WERI-Rb-1 (cell line): ENCODE measurements around the gene TM9SF3.

ENCODE experiments used
- DNase-seq: peaks from one replicate; pipeline ENCODE4 v3.0.0-alpha.2; 2020
- H3K27ac ChIP-seq: fragments of 250-450 bp; sonication (Bioruptor Pico); 2 replicates; pipeline ENCODE4 v1.5.1; 2020; ENCODE audit warnings: mild to moderate bottlenecking, moderate library complexity
- H3K27me3 ChIP-seq: fragments of 250-450 bp; sonication (Bioruptor Pico); 2 replicates; pipeline ENCODE4 v1.5.1; 2021; ENCODE audit warnings: mild to moderate bottlenecking, low read depth, moderate library complexity; ENCODE audit not compliant: insufficient read depth, severe bottlenecking
- H3K36me3 ChIP-seq: fragments of 250-450 bp; sonication (Bioruptor Pico); 2 replicates; pipeline ENCODE4 v1.5.1; 2020; ENCODE audit warnings: mild to moderate bottlenecking, moderate library complexity
- H3K4me3 ChIP-seq: 2 replicates; pipeline ENCODE4 v1.5.1; 2011; ENCODE audit warnings: low read depth, mild to moderate bottlenecking, control low read depth, low read length
- H3K9me3 ChIP-seq: fragments of 250-450 bp; sonication (Bioruptor Pico); 2 replicates; pipeline ENCODE4 v1.5.1; 2021; ENCODE audit warnings: mild to moderate bottlenecking, moderate library complexity; ENCODE audit not compliant: severe bottlenecking
- TF ChIP-seq, protein P1 (sequence below): IDR thresholded peaks from 2 replicates; pipeline ENCODE4 v1.5.1; 2011; ENCODE audit warnings: low read depth, mild to moderate bottlenecking, control low read depth, inconsistent platforms, low read length

TM9SF3 gene

DNA sequence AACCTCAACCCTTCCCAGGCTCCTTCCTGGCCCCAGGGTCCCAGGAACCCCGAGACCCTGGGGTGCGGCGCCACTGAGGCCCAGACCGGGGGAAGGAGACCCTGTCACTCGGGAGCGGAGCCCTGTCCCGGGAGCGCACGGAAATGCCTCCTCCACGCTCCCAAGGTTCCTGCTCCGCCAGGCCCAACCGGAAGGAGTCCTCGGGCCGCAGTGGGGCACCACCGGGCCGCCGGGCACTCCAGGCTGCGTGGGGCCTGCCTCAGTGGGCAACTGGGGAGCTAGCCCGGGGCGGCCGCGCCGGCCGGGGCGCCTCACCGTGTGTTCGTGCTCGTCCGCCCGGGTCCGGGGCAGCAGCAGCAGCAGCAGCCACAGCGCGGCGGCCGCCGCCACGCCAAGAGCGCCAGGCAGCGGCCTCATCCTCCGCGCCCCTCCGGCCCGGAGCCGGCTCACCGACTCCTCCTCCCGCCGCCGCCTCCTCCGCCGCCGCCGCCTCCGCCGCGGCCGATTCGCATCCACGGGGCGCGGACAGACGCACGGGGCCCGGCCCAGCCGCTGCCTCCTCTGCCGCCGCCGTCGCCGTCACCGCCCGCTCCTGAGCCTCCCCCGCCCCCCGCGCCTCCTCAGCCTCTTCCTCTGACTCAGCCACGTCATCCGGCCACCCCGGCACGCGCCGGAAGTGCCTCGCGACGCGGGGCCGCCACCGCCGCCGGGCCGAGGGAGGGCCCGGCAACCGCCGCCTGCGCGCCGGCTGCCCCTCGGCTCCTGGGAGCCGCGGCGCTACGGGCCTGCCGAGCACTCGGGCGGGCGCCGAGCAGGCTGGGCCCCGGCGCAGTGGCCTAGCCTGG, at the start of gene TM9SF3:
Gene TM9SF3 (minus strand): TSS at position 594 of the 845 bp plus-strand sequence. CDS start 177 bp downstream, at position 417.
- peak within 1 kb of the TSS; percentile 97 for H3K27ac ChIP-seq
- peak; percentile 93 for DNase-seq
- TF ChIP-seq, protein P1, sequence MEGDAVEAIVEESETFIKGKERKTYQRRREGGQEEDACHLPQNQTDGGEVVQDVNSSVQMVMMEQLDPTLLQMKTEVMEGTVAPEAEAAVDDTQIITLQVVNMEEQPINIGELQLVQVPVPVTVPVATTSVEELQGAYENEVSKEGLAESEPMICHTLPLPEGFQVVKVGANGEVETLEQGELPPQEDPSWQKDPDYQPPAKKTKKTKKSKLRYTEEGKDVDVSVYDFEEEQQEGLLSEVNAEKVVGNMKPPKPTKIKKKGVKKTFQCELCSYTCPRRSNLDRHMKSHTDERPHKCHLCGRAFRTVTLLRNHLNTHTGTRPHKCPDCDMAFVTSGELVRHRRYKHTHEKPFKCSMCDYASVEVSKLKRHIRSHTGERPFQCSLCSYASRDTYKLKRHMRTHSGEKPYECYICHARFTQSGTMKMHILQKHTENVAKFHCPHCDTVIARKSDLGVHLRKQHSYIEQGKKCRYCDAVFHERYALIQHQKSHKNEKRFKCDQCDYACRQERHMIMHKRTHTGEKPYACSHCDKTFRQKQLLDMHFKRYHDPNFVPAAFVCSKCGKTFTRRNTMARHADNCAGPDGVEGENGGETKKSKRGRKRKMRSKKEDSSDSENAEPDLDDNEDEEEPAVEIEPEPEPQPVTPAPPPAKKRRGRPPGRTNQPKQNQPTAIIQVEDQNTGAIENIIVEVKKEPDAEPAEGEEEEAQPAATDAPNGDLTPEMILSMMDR, result no peak
- H3K27me3 ChIP-seq, result no peaks in the 10 kb centered on the region
- H3K9me3 ChIP-seq, result no peaks in the 10 kb centered on the region
- H3K36me3 ChIP-seq, result peaks cover 11% of the 10 kb centered on the region
- peak within 1 kb of the TSS; percentile 80 for H3K4me3 ChIP-seq

DNA sequence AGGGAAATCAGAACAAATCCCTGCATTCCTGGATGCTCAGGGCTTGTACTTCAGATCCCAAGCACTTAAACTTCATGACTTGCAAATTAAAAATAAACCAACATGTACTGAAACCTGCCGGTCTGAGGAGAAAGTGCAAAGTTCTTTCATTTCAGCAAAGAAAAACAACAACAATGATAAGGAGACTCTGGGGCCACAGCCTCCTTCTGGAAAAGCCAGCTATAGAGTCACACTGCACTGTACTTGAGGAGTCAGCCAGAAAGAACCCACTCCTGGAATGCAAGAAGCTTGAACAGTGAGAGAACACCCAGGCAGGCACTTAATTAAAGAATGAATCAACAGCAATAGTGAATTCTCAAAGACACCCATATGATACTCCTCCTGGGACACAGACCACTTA, 49.7 kb upstream of the TM9SF3 start:
- H3K27ac ChIP-seq, result no peak overlapping the region
- H3K36me3 ChIP-seq, result no peaks in the 10 kb centered on the region
- no peak overlapping the region for H3K4me3 ChIP-seq
- no peak for DNase-seq
- H3K9me3 ChIP-seq, result no peaks in the 10 kb centered on the region
- no peaks in the 10 kb centered on the region for H3K27me3 ChIP-seq
- TF ChIP-seq, protein P1, result no peak

DNA sequence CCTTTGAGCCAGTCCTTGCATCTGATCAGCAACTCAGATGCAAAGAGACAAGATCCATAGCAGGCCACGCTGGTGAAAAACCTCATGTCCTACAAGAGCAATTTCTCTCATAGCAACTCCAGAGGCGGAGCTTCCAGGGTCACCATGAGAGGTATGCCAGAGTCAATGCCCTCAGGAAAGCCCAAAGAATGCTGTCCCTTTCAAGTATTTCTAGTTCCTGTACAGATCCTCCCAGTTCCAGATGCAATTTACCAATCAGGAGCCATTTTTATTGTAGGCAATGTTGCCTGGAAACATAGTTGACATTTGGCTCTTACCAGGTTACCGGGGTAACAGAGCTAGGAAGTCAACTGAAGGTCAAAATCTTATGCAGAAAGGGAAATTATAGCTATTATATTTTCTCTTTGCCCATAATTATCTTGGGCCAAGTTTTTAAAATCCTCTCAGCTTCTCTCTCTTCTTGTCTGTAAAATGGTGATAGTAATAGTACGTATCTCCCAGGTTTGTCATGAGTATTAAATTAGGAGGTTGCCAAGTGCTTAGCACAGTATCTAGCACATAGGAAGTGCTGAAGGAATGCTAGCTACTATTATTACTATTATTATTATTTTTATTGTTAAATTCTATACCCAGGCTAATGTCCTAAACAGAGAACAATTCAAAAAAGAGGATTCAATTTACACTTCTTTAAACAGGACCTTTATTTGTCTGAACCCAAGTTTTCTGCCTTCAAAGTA, 46.3 kb upstream of the TM9SF3 start:
- Histone ChIP-seq H3K36me3 (no peaks in the 10 kb centered on the region), H3K27ac (no peak overlapping the region), H3K27me3 (no peaks in the 10 kb centered on the region), H3K9me3 (no peaks in the 10 kb centered on the region), H3K4me3 (no peak overlapping the region)
- no peak for DNase-seq
- TF ChIP-seq, protein P1, result no peak

DNA sequence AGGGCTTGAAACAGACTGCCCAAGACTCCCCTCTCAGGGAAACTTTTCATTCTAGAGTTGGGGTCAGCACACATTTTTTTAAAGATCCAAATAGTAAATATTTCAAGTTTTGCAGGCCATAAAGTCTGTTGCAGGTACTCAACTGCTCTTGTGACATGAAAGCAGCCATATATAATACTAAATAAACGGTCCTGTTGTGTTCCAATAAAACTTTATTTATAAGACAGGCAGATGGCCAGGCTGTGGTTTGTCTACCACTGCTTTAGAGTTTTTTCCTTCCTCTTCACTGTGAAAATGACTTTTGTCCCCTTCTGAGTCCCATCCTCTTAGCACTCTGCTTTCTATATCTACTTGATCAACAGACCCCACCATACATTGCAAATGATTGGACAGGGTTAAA, 40.5 kb upstream of the TM9SF3 start:
- TF ChIP-seq, protein P1, result no peak
- Histone ChIP-seq H3K9me3 (no peaks in the 10 kb centered on the region), H3K27ac (no peak overlapping the region), H3K27me3 (no peaks in the 10 kb centered on the region), H3K4me3 (no peak overlapping the region), H3K36me3 (no peaks in the 10 kb centered on the region)
- no peak for DNase-seq

DNA sequence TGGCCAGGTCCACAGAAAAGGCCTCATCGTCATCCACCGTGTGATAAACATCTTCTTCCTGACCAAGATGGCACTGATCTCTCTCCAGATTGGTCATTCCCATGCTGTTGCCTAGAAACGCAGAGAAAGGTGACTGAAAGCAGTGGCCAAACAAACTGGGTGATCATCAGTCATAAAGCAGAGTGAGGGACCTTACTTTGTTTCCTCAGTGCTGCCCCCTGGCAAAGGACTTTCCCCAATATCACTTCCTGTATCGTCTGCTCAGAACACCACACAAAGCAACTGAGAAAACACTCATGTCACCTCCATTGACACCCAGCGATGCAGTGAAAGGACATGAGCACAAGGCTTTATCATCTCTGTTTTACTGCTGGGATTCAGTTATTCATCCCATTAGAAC, 40.0 kb upstream of the TM9SF3 start:
- no peak overlapping the region for H3K27ac ChIP-seq
- DNase-seq, result peak; percentile 50
- H3K9me3 ChIP-seq, result no peaks in the 10 kb centered on the region
- no peaks in the 10 kb centered on the region for H3K36me3 ChIP-seq
- TF ChIP-seq, protein P1, result peak; percentile 50
- no peaks in the 10 kb centered on the region for H3K27me3 ChIP-seq
- no peak overlapping the region for H3K4me3 ChIP-seq
